Stromal cell of bone marrow (primary cell): ENCODE measurements around the gene TMOD1.
"Not testable (repeated sequence)": the region's sequence is repeated elsewhere in the genome, so short reads cannot be mapped to it uniquely, and the experiment has no call there.

Source experiments
- DNase-seq: peaks from one replicate; pipeline ENCODE4 v3.0.0-alpha.2; 2012; ENCODE audit warnings: low read depth

The TMOD1 gene

GRCh38 chr9:97598461-97599288, 97.2 kb downstream of the TMOD1 start:
- DNase-seq: peak; percentile 67

- DNase-seq: no peak
Observed at GRCh38 chr9:97599314-97599846, 97.9 kb downstream of the TMOD1 start.

GRCh38 chr9:97600531-97601227, 99.2 kb downstream of the TMOD1 start:
- DNase-seq: no peak

GRCh38 chr9:97601228-97601898, 99.9 kb downstream of the TMOD1 start:
- no peak for DNase-seq

- no peak for DNase-seq
Observed at GRCh38 chr9:97602430-97602829, 101.0 kb downstream of the TMOD1 start.

- no peak for DNase-seq
Observed at GRCh38 chr9:97604901-97605645, 103.6 kb downstream of the TMOD1 start.

GRCh38 chr9:97615439-97616072, 114.1 kb downstream of the TMOD1 start:
- DNase-seq: peak; percentile 21

- no peak for DNase-seq
Observed at GRCh38 chr9:97617939-97618416, 116.5 kb downstream of the TMOD1 start.

- not testable (repeated sequence) for DNase-seq
Observed at GRCh38 chr9:97620063-97620462, 118.6 kb downstream of the TMOD1 start.

GRCh38 chr9:97622483-97622882, 121.0 kb downstream of the TMOD1 start:
- not testable (repeated sequence) for DNase-seq

GRCh38 chr9:97623946-97624345, 122.5 kb downstream of the TMOD1 start:
- DNase-seq: no peak

- no peak for DNase-seq
Observed at GRCh38 chr9:97625620-97626019, 124.2 kb downstream of the TMOD1 start.

- DNase-seq: no peak
Observed at GRCh38 chr9:97627624-97628023, 126.2 kb downstream of the TMOD1 start.

- DNase-seq: no peak
Observed at GRCh38 chr9:97628668-97629067, 127.2 kb downstream of the TMOD1 start.

- no peak for DNase-seq
Observed at GRCh38 chr9:97629156-97629555, 127.7 kb downstream of the TMOD1 start.

- DNase-seq: no peak
Observed at GRCh38 chr9:97630591-97630990, 129.1 kb downstream of the TMOD1 start.

- DNase-seq: peak; percentile 59
Observed at GRCh38 chr9:97632248-97632984, 130.9 kb downstream of the TMOD1 start.

- DNase-seq: peak; percentile 96
Observed at GRCh38 chr9:97632985-97633858, 131.8 kb downstream of the TMOD1 start, which contains the start of the genes NCBP1 and TSTD2. TSS of gene NCBP1 (plus strand) at chr9:97633821. CDS start at chr9:97633882, 61 bp downstream. TSS of gene TSTD2 (minus strand) at chr9:97633368. CDS start at chr9:97627562, 5,806 bp downstream.

GRCh38 chr9:97633859-97634490, 132.5 kb downstream of the TMOD1 start:
- DNase-seq: no peak
